Measurements from ENCODE around the gene CLIC4.

DNA sequence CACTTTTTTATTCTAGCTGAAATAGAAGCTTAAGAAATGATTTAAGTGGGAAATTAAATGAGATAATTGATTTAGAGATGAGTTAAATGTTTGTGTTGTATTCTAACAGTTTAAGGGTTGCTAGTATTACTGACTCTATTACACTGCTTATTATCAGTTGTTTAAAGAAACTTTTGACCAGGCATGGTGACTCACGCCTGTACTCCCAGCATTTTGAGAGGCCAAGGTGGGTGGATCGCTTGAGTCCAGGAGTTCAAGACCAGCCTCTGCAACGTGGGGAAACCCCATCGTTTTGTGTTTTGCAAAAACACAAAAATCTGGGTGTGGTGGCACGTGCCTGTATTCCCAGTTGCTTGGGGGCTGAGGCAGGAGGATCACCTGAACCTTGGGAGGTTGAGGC is 14.2 kb downstream of the CLIC4 start:
- TF ChIP-seq, protein P1, sequence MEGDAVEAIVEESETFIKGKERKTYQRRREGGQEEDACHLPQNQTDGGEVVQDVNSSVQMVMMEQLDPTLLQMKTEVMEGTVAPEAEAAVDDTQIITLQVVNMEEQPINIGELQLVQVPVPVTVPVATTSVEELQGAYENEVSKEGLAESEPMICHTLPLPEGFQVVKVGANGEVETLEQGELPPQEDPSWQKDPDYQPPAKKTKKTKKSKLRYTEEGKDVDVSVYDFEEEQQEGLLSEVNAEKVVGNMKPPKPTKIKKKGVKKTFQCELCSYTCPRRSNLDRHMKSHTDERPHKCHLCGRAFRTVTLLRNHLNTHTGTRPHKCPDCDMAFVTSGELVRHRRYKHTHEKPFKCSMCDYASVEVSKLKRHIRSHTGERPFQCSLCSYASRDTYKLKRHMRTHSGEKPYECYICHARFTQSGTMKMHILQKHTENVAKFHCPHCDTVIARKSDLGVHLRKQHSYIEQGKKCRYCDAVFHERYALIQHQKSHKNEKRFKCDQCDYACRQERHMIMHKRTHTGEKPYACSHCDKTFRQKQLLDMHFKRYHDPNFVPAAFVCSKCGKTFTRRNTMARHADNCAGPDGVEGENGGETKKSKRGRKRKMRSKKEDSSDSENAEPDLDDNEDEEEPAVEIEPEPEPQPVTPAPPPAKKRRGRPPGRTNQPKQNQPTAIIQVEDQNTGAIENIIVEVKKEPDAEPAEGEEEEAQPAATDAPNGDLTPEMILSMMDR (conservative IDR thresholded peaks at IDR 0.05; ENCODE audit: low read length): no peak
- TF ChIP-seq EZH2phosphoT487 (IDR thresholded peaks at IDR 0.05; ENCODE audit: borderline replicate concordance): no peak
